ES-I3 (cell line): ENCODE data around the gene DBX2.
A peak's percentile ranks its signal among the peaks of the same experiment; 100 is the strongest.
"Not testable (repeated sequence)": the region's sequence is repeated elsewhere in the genome, so short reads cannot be mapped to it uniquely, and the experiment has no call there.

Source experiments
- H3K36me3 ChIP-seq: 2 replicates; pipeline ENCODE4 v1.6.1; 2013; ENCODE audit warnings: mild to moderate bottlenecking, low read length, control low read depth, moderate library complexity; ENCODE audit not compliant: insufficient read depth
- H3K4me1 ChIP-seq: 2 replicates; pipeline ENCODE4 v1.6.1; 2013; ENCODE audit warnings: mild to moderate bottlenecking, control low read depth, low read length; ENCODE audit not compliant: insufficient read depth
- H3K9ac ChIP-seq: 2 replicates; pipeline ENCODE4 v1.6.1; 2013; ENCODE audit warnings: low read depth, mild to moderate bottlenecking, low read length, moderate library complexity
- H3K9me3 ChIP-seq: 2 replicates; pipeline ENCODE4 v1.6.1; 2013; ENCODE audit warnings: mild to moderate bottlenecking, low read length, moderate library complexity; ENCODE audit not compliant: control insufficient read depth, insufficient read depth

DBX2 gene

GRCh38 chr12:45050751-45051571, at the start of gene DBX2:
Gene DBX2, minus strand, starts transcription at chr12:45051099. Its CDS starts 172 bp downstream, at chr12:45050927.
- no peaks in the 10 kb centered on the region for H3K36me3 ChIP-seq
- no peaks in the 10 kb centered on the region for H3K9me3 ChIP-seq
- peak within 1 kb of the TSS; percentile 77; the same call in 1 of the 2 replicates for H3K9ac ChIP-seq
- no peaks in the 10 kb centered on the region for H3K4me1 ChIP-seq

DNA sequence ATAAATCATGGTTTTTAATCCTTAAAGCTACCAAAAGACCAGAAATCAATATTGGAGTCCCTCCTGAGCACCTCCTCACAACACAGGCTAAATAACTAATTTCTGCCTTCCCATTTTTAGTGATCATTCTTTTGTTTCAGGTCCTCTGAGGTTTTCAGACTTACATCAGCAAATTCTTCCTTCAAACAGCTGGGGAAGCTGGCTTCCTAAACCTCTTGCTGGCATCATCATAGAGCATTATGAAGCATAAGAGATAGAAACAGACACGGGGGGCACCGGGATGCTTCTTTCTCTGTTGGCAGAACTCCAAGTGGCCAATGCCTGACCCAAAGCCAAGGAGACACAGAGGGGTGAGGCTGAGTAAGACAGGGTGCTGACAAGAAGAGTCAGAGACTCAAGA, 47.9 kb upstream of the DBX2 start:
- H3K4me1 ChIP-seq = no peaks in the 10 kb centered on the region

DNA sequence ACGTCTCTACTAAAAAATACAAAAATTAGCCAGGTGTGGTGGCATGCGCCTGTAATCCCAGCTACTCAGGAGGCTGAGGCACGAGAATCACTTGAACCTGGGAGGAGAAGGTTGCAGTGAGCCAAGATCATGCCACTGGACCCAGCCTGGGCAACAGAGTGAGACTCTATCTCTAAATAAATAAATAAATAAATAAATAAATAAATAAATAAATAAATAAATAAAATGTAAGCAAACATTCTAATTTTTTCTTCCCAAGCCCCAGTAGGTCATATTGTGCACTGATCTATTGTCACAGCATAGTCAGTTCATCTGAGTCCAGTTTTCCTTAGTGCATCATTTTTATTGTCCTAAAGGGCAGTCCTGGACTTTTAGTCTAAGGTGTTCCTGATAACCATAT, 44.5 kb upstream of the DBX2 start:
- not testable (repeated sequence) for H3K9ac ChIP-seq

More for the DNA sequence above, 47.9 kb upstream of the DBX2 start:
- Histone ChIP-seq H3K36me3 (no peaks in the 10 kb centered on the region), H3K9ac (no peak overlapping the region), H3K9me3 (no peaks in the 10 kb centered on the region)

GRCh38 chr12:45093051-45093450, 42.2 kb upstream of the DBX2 start:
- no peaks in the 10 kb centered on the region for H3K9me3 ChIP-seq
- no peak overlapping the region for H3K9ac ChIP-seq
- H3K4me1 ChIP-seq = peaks cover 4% of the 10 kb centered on the region; the same call in 1 of the 2 replicates
- no peaks in the 10 kb centered on the region for H3K36me3 ChIP-seq

More for the DNA sequence above, 44.5 kb upstream of the DBX2 start:
- H3K36me3 ChIP-seq, H3K9me3 ChIP-seq, H3K4me1 ChIP-seq: not testable (repeated sequence)

DNA sequence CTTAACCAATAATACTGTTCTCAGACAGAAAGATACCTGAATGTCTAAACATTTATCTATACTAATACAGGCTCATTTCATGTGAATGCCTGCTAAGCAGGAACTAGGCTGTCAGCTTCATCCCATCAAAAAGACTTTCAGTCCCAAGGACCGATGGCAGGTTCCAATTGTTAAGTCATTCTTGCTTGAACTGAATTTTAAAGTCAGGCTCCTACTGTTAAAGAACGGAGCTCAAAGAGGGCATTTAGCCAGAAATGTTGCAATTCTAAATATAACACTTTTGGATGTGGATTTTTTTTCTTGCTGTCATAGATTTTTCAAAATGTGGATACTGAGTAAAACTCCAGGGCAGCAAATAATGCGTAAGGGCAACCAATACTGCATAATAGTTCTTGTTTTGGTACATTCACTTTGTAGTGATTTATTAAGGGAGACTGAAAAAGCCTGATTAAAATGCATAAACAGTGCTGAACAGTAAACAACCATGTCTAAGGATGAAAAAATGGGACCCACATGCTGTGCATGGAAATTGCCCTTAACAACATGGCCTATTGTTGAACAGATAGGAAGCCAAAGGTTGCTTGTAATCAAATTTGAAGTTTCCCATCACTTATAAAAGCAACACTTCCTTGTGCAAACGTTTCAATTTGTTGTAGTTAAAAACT, 38.6 kb upstream of the DBX2 start:
- Histone ChIP-seq H3K36me3 (no peaks in the 10 kb centered on the region), H3K4me1 (peaks cover 4% of the 10 kb centered on the region; the same call in 1 of the 2 replicates), H3K9ac (no peak overlapping the region), H3K9me3 (no peaks in the 10 kb centered on the region)

GRCh38 chr12:45088608-45089007, 37.7 kb upstream of the DBX2 start:
- no peaks in the 10 kb centered on the region for H3K9me3 ChIP-seq
- H3K36me3 ChIP-seq = no peaks in the 10 kb centered on the region
- peaks cover 4% of the 10 kb centered on the region; the same call in 1 of the 2 replicates for H3K4me1 ChIP-seq
- H3K9ac ChIP-seq = no peak overlapping the region

- H3K9ac ChIP-seq, H3K36me3 ChIP-seq, H3K4me1 ChIP-seq, H3K9me3 ChIP-seq: not testable (repeated sequence)
Observed at GRCh38 chr12:45084248-45084647, 33.3 kb upstream of the DBX2 start.

DNA sequence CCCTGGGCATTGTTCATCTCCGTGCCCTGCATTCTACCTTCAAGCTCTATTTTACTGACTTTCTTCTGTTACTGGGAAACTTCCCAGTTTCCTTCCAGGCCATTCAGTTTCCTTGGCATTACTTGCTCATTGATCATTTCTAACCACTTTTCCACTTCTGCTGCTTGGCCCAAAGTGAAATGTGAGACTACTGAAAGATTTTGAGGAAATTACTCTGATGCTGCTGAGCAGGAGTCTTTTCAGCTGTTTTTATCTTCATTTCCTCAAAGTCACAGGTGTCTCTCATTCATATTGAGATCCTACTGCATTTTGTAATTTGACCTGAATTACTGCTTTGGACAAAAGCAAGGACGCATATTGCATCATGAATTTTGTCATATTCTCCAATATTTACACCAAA, 26.4 kb upstream of the DBX2 start:
- H3K9ac ChIP-seq = no peak overlapping the region
- no peaks in the 10 kb centered on the region for H3K36me3 ChIP-seq
- no peaks in the 10 kb centered on the region for H3K9me3 ChIP-seq
- H3K4me1 ChIP-seq = peaks cover 16% of the 10 kb centered on the region

- H3K36me3 ChIP-seq = no peaks in the 10 kb centered on the region
- no peaks in the 10 kb centered on the region for H3K9me3 ChIP-seq
- no peak overlapping the region for H3K9ac ChIP-seq
- H3K4me1 ChIP-seq = peaks cover 16% of the 10 kb centered on the region
Observed at GRCh38 chr12:45076417-45077026, 25.6 kb upstream of the DBX2 start.

DNA sequence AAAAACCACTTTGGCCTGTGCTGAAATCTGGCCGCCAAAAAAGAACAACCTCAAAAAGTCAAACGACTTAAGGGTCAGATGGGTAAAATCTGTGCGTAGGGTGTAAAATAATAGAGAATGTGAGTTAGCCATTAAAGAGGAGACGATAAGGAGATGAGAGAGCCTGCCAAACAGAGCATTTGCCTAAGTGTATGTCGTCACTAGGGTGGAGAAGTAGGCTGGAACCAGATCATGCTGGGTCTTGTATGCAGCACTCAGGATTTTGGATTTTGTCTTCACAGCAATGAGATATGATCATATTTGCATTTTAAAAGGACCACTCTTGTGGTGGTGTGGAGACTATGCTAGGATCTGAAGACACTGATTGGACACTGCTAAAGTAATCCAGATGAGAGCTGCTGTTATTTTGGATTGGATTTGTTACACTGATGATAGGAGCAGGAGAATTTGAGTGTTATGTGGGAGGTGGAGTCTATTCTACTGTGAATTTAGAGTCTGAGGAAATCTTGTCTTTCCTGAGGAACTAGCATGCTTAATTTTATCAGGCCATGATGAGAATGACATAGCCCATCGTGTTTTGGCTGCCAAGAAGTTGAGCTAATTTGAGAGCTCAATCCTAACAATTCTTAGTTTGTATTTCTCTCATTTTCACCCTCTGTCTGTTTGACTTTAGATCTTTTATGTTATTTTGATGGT, 24.8 kb upstream of the DBX2 start:
- Histone ChIP-seq H3K36me3 (no peaks in the 10 kb centered on the region), H3K4me1 (peaks cover 16% of the 10 kb centered on the region), H3K9me3 (no peaks in the 10 kb centered on the region), H3K9ac (no peak overlapping the region)

DNA sequence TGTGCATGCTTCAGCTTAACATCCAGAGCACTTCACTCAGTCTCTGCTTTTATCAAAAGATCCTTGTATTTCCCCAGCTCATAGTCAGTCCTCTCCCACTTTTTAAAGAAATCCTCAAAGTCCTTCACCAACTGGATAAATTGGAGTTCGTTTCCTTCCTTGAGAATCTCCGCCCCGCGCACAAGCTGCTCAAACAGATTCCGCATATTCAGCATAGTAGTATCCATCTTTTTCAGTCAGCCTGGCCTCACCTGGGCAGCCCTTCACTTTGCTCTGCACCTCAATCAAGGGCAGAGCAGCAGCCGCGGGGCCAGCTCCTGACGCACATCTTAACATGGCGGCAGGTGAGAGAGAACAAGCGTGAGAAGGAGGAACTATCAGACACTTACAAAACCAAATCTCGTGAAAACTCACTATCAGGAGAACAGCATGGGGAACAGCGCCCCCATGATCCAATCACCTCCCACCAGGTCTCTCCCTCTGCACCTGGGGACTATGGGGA, 14.3 kb upstream of the DBX2 start:
- H3K9me3 ChIP-seq = no peaks in the 10 kb centered on the region; the same call in 1 of the 2 replicates

DNA sequence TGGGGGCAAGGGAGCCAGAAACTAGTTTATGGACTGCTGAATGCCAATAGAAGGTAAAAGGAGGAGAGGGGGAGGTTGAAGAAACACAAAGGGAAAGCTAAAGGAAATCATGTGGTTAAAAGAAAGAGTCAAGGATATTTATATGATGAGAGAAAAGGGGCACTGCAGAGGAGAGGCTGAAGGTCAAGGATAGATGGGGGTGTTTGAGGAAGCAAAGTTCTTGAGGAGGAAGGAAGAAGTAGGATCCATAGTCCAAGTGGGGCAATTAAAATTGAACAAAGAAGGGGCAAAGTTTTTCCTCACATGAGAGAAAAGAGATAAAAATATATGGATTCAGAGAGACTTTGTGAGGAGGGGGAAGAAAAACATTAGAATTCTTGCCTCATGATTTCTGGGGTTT, 10.1 kb upstream of the DBX2 start:
- no peaks in the 10 kb centered on the region; the same call in 1 of the 2 replicates for H3K9me3 ChIP-seq
- no peak overlapping the region for H3K9ac ChIP-seq
- no peaks in the 10 kb centered on the region for H3K36me3 ChIP-seq
- H3K4me1 ChIP-seq = no peaks in the 10 kb centered on the region

More for the DNA sequence above, 14.3 kb upstream of the DBX2 start:
- Histone ChIP-seq H3K36me3 (no peaks in the 10 kb centered on the region), H3K4me1 (no peaks in the 10 kb centered on the region), H3K9ac (no peak overlapping the region)

DNA sequence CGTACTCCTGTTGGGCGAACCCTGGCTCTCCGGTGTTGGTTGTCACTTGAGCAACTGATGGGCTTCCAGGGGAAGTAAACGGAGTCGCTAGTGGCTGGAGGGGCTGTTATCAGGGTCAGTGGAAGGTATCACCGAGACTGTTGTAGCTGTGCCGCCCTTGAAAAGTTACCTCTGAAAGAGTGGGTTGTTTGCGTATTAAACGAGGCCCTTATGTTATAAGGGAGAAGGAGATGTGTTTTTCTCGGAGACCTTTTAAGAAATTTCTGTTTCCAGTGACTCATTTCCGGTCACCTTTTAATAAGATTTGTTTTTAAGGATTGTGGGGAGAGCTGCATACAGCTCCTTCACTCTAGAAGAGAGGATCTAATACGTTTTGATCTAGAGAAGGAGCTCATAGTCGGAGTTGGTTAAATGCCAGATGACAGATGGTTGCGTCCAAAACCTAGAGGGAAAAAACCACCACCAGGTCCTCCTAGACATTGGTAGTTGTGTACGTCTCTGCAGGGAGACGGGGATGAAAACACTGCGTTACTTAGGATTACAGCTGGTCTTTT, 750 bp upstream of the DBX2 start:
- H3K9me3 ChIP-seq = no peaks in the 10 kb centered on the region
- no peaks in the 10 kb centered on the region for H3K4me1 ChIP-seq
- H3K9ac ChIP-seq = peak overlapping the region; percentile 77; the same call in 1 of the 2 replicates
- H3K36me3 ChIP-seq = no peaks in the 10 kb centered on the region
